Sciatic nerve (tissue), 2 donors: ENCODE data around the gene COPA. TPM values are rescaled to one million over a fixed set of nuclear protein-coding genes. Genes with fewer than 3 reads are reported as not detected.
A peak's percentile ranks its signal among the peaks of the same experiment; 100 is the strongest.

Experiments used
- ATAC-seq: fragments of 200-7000 bp; cut with Tn5 transposase; one replicate; pipeline ENCODE4 v1.9.1; 2020; ENCODE audit warnings: mild to moderate bottlenecking, moderate library complexity
- DNase-seq: peaks from one replicate; pipeline ENCODE4 v3.0.0-alpha.2; 2020; ENCODE audit warnings: low spot score
- intact Hi-C: fragments of 100-400 bp; cut with DNase I; formaldehyde crosslinking; loops from one replicate; pipeline ENCODE4 v1.14.2; 2022
- total RNA-seq: library from RNA; stranded (reverse); fragmentation: NEBNext Ultra II Directional; extraction: Animal tissue kit (Norgen Biotek cat#: 25700); gene quantifications from one replicate; pipeline ENCODE4 v1.2.1, GENCODE V29; 2021
- donor health status: DM: no; HTN: no; CAD: no.
- donor health status: DM: no; HTN: no; CAD: no.

Gene COPA
- total RNA-seq, 1 donor from 2014 or later: 147 TPM

GRCh38 chr1:160363951-160364735 lies 21.1 kb upstream of the COPA start:
- ATAC-seq (no peak), DNase-seq (no peak)
- intact Hi-C loops: no loop called here

DNA sequence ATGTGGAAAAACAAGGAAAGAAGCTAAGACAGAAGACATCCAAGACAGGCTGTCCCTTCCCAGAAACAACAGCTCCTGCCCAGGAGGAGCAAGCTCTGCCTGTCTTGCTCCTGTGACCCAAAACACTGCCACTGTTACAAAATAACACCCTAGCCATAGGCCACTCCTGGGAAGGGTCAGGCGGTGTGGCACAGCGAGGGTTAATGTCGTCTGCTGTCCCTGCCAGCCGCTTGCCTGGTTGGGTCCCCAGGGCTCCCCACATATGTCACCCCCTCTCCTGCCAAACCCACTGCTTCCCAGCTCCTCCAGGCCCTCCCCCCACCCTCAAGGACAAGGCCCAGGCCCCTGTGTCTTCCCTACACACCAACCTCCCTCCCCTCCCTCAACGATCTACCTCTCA lies 20.0 kb upstream of the COPA start:
- intact Hi-C loops: no loop called here
- no peak for DNase-seq
- no peak for ATAC-seq

DNA sequence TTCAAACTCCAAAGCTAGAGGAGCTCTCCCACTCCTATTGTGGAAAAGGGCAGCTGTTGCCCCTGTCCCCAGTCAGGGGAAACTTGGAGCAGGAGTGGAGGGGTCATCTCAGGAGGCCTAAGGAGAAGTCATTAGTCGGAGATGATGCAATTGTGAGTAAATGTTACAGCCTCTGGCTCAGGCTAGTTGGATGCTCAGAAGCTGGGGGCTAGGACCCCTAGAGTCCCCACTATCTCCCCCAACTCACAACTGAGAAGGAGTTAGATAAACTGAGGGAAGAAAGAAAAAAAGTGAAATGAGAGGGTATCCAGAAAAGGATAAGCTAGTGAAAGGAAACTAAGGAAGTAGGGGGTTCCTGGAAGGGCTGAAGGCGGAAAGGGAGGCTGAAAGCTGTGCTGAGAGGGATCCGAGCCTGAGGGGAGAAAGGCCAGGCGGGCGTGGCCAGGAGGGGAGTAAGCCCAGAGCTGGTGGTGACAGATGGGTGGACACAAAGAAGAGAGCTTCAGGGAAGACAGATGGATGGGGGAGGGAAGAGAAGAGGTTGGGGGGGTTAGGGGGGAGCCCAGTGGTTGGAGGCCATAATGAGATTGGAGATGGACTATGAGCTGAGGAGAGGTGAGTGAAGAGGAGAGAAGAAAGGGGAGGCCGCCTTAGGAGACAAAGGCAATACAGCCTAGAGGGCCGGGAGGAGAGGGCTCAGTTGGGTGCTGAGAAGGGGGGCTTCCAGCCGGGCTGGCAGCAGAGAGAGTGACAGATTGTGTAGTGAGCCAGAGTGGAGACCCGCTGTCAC lies 19.3 kb upstream of the COPA start:
- DNase-seq (no peak), ATAC-seq (no peak)
- intact Hi-C loops: no loop called here

DNA sequence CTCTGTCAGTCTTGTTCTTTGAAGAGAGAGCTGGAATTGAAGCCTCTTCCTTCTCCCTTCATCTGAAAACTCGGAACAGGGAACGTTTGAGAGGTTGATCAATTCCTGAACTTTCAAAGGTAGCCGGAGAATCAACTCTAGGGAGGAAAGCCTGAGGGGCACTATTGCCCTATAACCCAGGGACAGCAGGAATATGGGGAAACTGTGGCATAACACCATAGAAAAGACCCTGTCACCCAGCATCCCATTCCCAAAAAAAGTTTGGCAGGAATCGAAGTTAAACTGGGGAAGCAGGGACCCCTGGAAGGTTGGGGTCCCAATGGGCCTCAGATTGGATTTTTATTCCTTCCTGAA lies 18.7 kb upstream of the COPA start:
- intact Hi-C loops: no loop called here
- ATAC-seq (no peak), DNase-seq (no peak)

DNA sequence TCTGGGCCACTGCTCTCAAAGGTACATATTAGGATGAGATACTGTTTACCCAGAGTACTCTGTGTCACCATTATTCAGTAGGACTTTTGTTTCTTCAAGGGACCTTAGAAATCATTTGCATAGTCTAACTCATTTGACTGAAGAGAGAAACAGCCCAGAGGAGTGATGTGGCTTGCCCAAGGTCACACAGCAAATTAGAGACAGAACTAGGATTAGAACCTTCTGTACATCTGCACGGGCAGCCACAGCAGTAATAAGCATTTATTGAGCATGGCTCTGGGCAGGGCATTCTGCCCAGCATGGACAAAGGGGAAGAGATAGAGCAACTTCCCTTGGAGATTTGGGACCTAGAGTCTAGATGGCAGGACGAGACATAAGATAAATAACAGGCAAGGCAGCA lies 18.1 kb upstream of the COPA start:
- intact Hi-C loops: no loop called here

DNA sequence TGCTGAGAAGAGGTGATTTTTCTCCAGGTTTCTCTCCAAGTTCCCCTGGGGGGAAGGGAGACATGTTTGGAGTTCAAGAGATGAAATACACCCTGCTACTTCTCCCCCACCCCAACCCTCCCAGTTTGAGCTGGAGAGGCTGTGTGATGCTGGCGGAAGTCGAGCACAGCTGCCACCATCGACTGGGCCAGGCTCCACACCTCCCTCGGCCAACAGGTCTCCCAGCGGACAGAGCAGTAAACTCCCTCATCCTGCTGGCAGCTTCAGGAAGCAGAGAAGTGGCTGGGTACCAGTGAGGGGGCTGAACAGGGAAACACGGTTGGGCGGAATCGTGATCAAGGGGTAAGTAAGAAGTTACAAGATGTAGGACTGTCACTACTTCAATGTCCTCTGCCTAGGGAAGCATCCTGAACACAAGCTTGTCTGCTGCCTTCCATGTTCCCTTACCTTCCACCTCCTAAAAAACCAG lies 17.2 kb upstream of the COPA start:
- no peak for DNase-seq
- ATAC-seq: no peak

More for the DNA sequence above, 18.1 kb upstream of the COPA start:
- ATAC-seq: no peak
- no peak for DNase-seq

GRCh38 chr1:160359559-160360226 lies 16.6 kb upstream of the COPA start:
- DNase-seq (no peak), ATAC-seq (no peak)
- intact Hi-C loops: no loop called here

More for the DNA sequence above, 17.2 kb upstream of the COPA start:
- intact Hi-C loops: no loop called here

- no peak for ATAC-seq
- no peak for DNase-seq
- intact Hi-C loops: no loop called here
Measured at GRCh38 chr1:160358073-160358472, 15.0 kb upstream of the COPA start.

GRCh38 chr1:160357286-160358002 lies 14.4 kb upstream of the COPA start:
- ATAC-seq: no peak
- intact Hi-C loops: no loop called here

GRCh38 chr1:160354388-160354985 lies 11.4 kb upstream of the COPA start:
- DNase-seq: no peak
- ATAC-seq: no peak
- intact Hi-C loops: no loop called here

More at GRCh38 chr1:160357286-160358002, 14.4 kb upstream of the COPA start:
- DNase-seq: no peak

GRCh38 chr1:160353223-160353622 lies 10.2 kb upstream of the COPA start:
- DNase-seq (no peak), ATAC-seq (no peak)
- intact Hi-C loops: no loop called here

- DNase-seq: no peak
- no peak for ATAC-seq
Measured at GRCh38 chr1:160352555-160352954, 9.5 kb upstream of the COPA start.

DNA sequence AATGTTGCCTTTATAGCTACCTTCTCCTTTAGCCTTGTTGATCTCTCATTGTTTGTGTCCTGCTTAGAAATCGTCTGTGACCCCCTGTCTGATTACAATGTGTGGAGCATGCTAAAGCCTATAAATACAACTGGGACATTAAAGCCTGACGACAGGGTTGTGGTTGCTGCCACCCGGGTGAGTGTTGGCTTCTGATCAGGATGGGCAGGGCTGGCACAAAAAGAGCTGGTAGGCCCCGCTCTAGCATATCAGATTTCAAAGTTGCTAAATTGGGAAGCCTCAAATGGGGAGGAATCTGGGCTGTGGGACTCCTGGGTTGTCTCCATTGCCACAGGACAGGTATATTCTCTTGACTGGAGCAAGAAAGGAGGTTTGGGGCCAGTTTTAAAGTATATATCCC lies 8.6 kb upstream of the COPA start:
- intact Hi-C loops: no loop called here
- DNase-seq (no peak), ATAC-seq (no peak)

More at GRCh38 chr1:160352555-160352954, 9.5 kb upstream of the COPA start:
- intact Hi-C loops: no loop called here

- ATAC-seq (no peak), DNase-seq (no peak)
- intact Hi-C loops: no loop called here
Measured at GRCh38 chr1:160346958-160347357, 3.9 kb upstream of the COPA start.

GRCh38 chr1:160346463-160346862 lies 3.4 kb upstream of the COPA start:
- DNase-seq (no peak), ATAC-seq (no peak)
- intact Hi-C loops: no loop called here

DNA sequence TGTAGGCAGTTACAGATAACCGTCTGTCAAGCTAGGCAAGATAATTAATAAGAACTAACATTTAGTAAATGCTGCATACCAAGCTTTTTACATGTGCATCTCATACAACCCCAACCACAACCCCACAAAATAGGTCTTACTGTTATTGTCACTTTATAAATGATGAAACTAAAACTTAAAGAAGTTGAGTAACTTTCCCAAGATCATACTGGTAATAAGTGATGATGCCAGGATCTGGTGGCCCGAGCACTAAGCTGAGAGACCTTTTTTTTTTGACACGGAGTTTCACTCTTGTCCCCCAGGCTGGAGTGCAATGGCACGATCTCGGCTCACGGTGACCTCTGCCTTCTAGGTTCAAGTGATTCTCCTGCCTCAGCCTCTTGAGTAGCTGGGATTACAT lies 1.9 kb upstream of the COPA start:
- intact Hi-C loops: no loop called here
- ATAC-seq: no peak
- DNase-seq: no peak

DNA sequence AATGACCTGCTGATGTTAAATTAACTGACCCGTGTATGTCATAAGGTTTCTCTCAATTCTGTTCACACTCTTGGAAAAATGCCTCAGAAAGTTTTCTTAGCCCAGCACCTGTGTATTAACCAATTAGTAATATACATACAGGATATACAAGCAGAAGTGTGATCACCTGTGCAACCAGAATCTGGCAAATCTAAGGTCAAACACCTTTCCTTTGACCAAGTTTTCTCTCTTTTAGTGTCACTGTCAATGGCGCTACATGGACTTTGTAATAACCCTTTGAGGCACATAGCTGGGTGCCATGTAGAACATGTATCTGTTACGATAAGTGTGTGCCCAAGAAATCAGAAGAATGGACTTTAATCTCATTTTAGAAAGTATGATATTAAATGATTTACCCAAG lies 1.2 kb upstream of the COPA start:
- DNase-seq: no peak
- intact Hi-C loops: no loop called here
- no peak for ATAC-seq

DNA sequence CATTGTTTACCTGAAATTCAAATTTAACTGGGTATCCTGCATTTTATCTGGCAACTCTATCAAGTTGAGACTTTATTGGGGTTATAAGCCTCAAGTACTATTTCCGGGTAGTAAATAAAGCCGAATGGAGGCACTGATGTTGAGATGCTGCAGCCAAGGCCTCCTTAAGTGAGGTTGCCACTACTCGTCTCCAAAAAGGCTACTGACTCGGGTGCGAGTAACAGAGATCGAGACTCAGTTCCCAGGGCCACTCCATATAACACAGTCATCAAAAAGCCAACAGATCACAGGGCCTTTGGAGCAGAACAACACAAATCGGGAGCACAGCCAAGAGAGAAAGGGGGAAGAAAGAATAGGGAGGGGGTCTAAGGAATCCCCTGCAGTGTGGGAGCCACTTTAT lies 524 bp downstream of the COPA start:
- intact Hi-C loops: no loop called here
- ATAC-seq (peak; percentile 37), DNase-seq (no peak)

GRCh38 chr1:160340866-160341265 lies 2.2 kb downstream of the COPA start:
- ATAC-seq (no peak), DNase-seq (no peak)
- intact Hi-C loops: no loop called here
